Measurements from ENCODE around the gene TEX26.

The TEX26 gene

DNA sequence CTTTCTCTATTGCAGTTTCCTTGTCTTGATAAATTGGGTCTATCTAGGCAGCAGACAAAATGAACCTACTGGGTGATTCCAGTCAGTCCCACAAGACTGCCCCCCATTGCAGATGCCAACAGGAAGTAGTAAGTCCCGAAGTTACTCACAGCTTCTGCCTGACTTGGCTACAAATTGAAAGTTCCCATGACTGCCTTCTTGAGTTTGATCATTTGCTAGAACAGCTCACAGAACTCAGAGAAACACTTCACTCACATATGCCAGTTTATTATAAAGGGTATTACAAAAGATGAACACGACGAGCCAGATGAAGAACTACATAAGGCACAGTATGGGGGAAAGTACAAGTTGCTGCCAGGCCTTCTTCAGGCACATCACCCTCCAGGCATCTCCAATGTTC, 50.0 kb downstream of the TEX26 start:
- H2AFZ ChIP-seq (ENCODE audit: low read depth), result no peak overlapping the region
- no peak overlapping the region for H3K9ac ChIP-seq
- H3K4me2 ChIP-seq, result no peak overlapping the region
- H3K27ac ChIP-seq, result no peak overlapping the region
- H4K20me1 ChIP-seq (ENCODE audit: insufficient read depth), result no peaks in the 10 kb centered on the region
- no peak for TF ChIP-seq CTCF (conservative IDR thresholded peaks at IDR 0.05; ENCODE audit: low read depth, low read length)
- H3K27me3 ChIP-seq (ENCODE audit: insufficient read depth, low read depth), result no peaks in the 10 kb centered on the region
- no peaks in the 10 kb centered on the region for H3K4me1 ChIP-seq (ENCODE audit: low read depth, poor library complexity, severe bottlenecking)
- H3K36me3 ChIP-seq (ENCODE audit: insufficient read depth), result no peaks in the 10 kb centered on the region
- no peaks in the 10 kb centered on the region for H3K79me2 ChIP-seq (ENCODE audit: insufficient read depth, low read depth)
- no peak overlapping the region for H3K4me3 ChIP-seq (IDR thresholded peaks at IDR 0.05; ENCODE audit: insufficient read depth, low read depth, low read length)

- no peaks in the 10 kb centered on the region for H3K36me3 ChIP-seq (ENCODE audit: insufficient read depth)
- no peak overlapping the region for H3K9ac ChIP-seq
- H3K4me3 ChIP-seq (IDR thresholded peaks at IDR 0.05; ENCODE audit: insufficient read depth, low read depth, low read length), result no peak overlapping the region
- no peaks in the 10 kb centered on the region for H4K20me1 ChIP-seq (ENCODE audit: insufficient read depth)
- no peak for TF ChIP-seq CTCF (conservative IDR thresholded peaks at IDR 0.05; ENCODE audit: low read depth, low read length)
- no peaks in the 10 kb centered on the region for H3K4me1 ChIP-seq (ENCODE audit: low read depth, poor library complexity, severe bottlenecking)
- no peaks in the 10 kb centered on the region for H3K27me3 ChIP-seq (ENCODE audit: insufficient read depth, low read depth)
- H3K4me2 ChIP-seq, result no peak overlapping the region
- no peak overlapping the region for H3K27ac ChIP-seq
- H3K79me2 ChIP-seq (ENCODE audit: insufficient read depth, low read depth), result no peaks in the 10 kb centered on the region
- H2AFZ ChIP-seq (ENCODE audit: low read depth), result no peak overlapping the region
Measured at GRCh38 chr13:30982906-30983305, 50.5 kb downstream of the TEX26 start.

DNA sequence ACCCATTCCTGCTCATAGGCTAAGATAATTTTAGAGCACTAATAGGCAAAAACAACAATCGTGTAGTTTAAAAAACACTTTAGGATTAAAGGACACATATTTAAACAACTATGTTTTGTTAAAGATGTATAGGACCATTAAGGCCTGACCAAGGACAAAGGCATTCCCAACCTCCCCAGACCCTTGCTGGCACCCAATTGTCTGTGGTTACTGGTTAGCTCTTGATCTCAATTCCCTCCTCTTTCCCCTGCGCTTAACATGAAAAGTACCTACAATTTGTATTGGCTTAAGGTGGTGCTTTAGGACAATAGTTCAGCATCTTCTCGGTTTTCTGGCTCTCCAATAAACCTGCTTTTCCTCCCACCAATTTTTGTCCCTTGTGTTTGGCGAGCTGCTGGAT, 51.0 kb downstream of the TEX26 start:
- no peak for TF ChIP-seq CTCF (conservative IDR thresholded peaks at IDR 0.05; ENCODE audit: low read depth, low read length)
- Histone ChIP-seq H3K79me2 (ENCODE audit: insufficient read depth, low read depth) (no peaks in the 10 kb centered on the region), H3K4me2 (no peak overlapping the region), H3K36me3 (ENCODE audit: insufficient read depth) (no peaks in the 10 kb centered on the region), H3K27ac (no peak overlapping the region), H4K20me1 (ENCODE audit: insufficient read depth) (no peaks in the 10 kb centered on the region), H3K4me1 (ENCODE audit: low read depth, poor library complexity, severe bottlenecking) (no peaks in the 10 kb centered on the region), H2AFZ (ENCODE audit: low read depth) (no peak overlapping the region), H3K27me3 (ENCODE audit: insufficient read depth, low read depth) (no peaks in the 10 kb centered on the region), H3K9ac (no peak overlapping the region), H3K4me3 (IDR thresholded peaks at IDR 0.05; ENCODE audit: insufficient read depth, low read depth, low read length) (no peak overlapping the region)

DNA sequence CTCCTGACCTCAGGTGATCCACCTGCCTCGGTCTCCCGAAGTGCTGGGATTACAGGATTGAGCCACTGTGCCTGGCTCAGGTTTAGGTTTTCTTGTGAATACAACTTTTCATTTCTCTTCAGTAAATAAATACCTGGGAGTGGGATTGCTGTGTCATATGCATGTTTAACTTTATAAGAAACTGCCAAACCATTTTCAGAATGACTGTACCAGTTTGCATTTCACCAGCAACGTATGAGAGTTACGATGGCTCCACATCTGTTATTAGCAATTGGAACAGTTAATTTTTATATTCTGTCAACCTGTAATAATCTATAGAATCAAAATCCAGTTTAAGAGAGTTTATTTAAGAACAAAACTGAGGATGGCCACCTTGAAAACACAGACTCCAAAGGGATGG, 52.2 kb downstream of the TEX26 start:
- no peak for TF ChIP-seq CTCF (conservative IDR thresholded peaks at IDR 0.05; ENCODE audit: low read depth, low read length)
- H3K4me1 ChIP-seq (ENCODE audit: low read depth, poor library complexity, severe bottlenecking), result no peaks in the 10 kb centered on the region
- no peaks in the 10 kb centered on the region for H3K36me3 ChIP-seq (ENCODE audit: insufficient read depth)
- no peak overlapping the region for H3K9ac ChIP-seq
- no peak overlapping the region for H3K4me2 ChIP-seq
- no peak overlapping the region for H3K4me3 ChIP-seq (IDR thresholded peaks at IDR 0.05; ENCODE audit: insufficient read depth, low read depth, low read length)
- H3K27ac ChIP-seq, result no peak overlapping the region
- no peaks in the 10 kb centered on the region for H4K20me1 ChIP-seq (ENCODE audit: insufficient read depth)
- H2AFZ ChIP-seq (ENCODE audit: low read depth), result no peak overlapping the region
- no peaks in the 10 kb centered on the region for H3K27me3 ChIP-seq (ENCODE audit: insufficient read depth, low read depth)
- no peaks in the 10 kb centered on the region for H3K79me2 ChIP-seq (ENCODE audit: insufficient read depth, low read depth)

All from KMS-11 (cell line).